Type B pancreatic cell (in vitro differentiated cells): ENCODE measurements around the gene SH3BP5. TPM values are rescaled to one million over a fixed set of nuclear protein-coding genes. Genes with fewer than 3 reads are reported as not detected.

Source experiments
- DNase-seq: peaks from one replicate; pipeline ENCODE4 v3.0.0; 2021; ENCODE audit warnings: mixed read lengths; ENCODE audit not compliant: unreplicated experiment; ENCODE audit errors: extremely low spot score
- H3K27ac Mint-ChIP-seq: 2 replicates; pipeline ENCODE4 v1.8.0; 2021; ENCODE audit warnings: mild to moderate bottlenecking, mixed read lengths
- H3K27me3 Mint-ChIP-seq: 2 replicates; pipeline ENCODE4 v1.8.0; 2021; ENCODE audit warnings: mixed read lengths
- H3K36me3 Mint-ChIP-seq: 2 replicates; pipeline ENCODE4 v1.8.0; 2021; ENCODE audit warnings: mixed read lengths
- H3K4me1 Mint-ChIP-seq: one replicate; pipeline ENCODE4 v1.8.0; 2021; ENCODE audit warnings: mixed read lengths; ENCODE audit not compliant: unreplicated experiment
- H3K4me3 Mint-ChIP-seq: 2 replicates; pipeline ENCODE4 v1.8.0; 2021; ENCODE audit warnings: mild to moderate bottlenecking, mixed read lengths
- H3K9me3 Mint-ChIP-seq: 2 replicates; pipeline ENCODE4 v1.8.0; 2021; ENCODE audit warnings: mixed read lengths
- CTCF ChIP-seq: fragments of 200-600 bp; sonication (generic); conservative IDR thresholded peaks from 2 replicates; pipeline ENCODE4 v1.5.0; 2021; ENCODE audit warnings: antibody characterized with exemption, mild to moderate bottlenecking
- long read RNA-seq: library from polyadenylated mRNA; unstranded; transcript quantifications from one replicate; pipeline ENCODE4 v2.0.0, GENCODE V29; 2020
- total RNA-seq: library from RNA; stranded (reverse); gene quantifications from 2 replicates; pipeline ENCODE4 v1.2.1, GENCODE V29; 2021; ENCODE audit warnings: low replicate concordance

Gene SH3BP5
- total RNA-seq = 31.2 and 33.4 TPM in 2 replicates
- long read RNA-seq, partial matches to known transcripts = 2 of 6 reads
- long read RNA-seq, other reads (novel, unspliced or antisense) = 3 of 6 reads

- Mint-ChIP-seq H3K27me3 (peaks cover 2% of the 10 kb centered on the region), H3K4me3 (peak within 1 kb of the TSS; percentile 97), H3K27ac (peak within 1 kb of the TSS; percentile 90), H3K9me3 (no peaks in the 10 kb centered on the region), H3K36me3 (peaks cover 2% of the 10 kb centered on the region), H3K4me1 (peaks cover 42% of the 10 kb centered on the region)
- TF ChIP-seq CTCF = peak; percentile 76
- peak; percentile 84 for DNase-seq
Observed at GRCh38 chr3:15332405-15333098, at the start of gene SH3BP5. Gene SH3BP5 (minus strand): TSS chr3:15332586. CDS start chr3:15332408, 178 bp downstream.

GRCh38 chr3:15380980-15381890, 48.8 kb upstream of the SH3BP5 start:
- DNase-seq = no peak
- peaks cover 7% of the 10 kb centered on the region for H3K4me1 Mint-ChIP-seq
- no peaks in the 10 kb centered on the region for H3K9me3 Mint-ChIP-seq
- no peak for TF ChIP-seq CTCF
- no peaks in the 10 kb centered on the region for H3K27me3 Mint-ChIP-seq
- no peak overlapping the region for H3K4me3 Mint-ChIP-seq
- peaks cover 3% of the 10 kb centered on the region for H3K36me3 Mint-ChIP-seq
- H3K27ac Mint-ChIP-seq = no peak overlapping the region

GRCh38 chr3:15377961-15378791, 45.8 kb upstream of the SH3BP5 start:
- TF ChIP-seq CTCF = peak; percentile 96
- peak; percentile 86 for DNase-seq
- Mint-ChIP-seq H3K4me3 (peak overlapping the region; percentile 57), H3K36me3 (no peaks in the 10 kb centered on the region), H3K9me3 (no peaks in the 10 kb centered on the region), H3K27ac (peak overlapping the region; percentile 77), H3K4me1 (peaks cover 7% of the 10 kb centered on the region), H3K27me3 (no peaks in the 10 kb centered on the region)

- Mint-ChIP-seq H3K9me3 (no peaks in the 10 kb centered on the region), H3K27ac (no peak overlapping the region), H3K27me3 (no peaks in the 10 kb centered on the region), H3K4me1 (peaks cover 7% of the 10 kb centered on the region), H3K4me3 (no peak overlapping the region), H3K36me3 (no peaks in the 10 kb centered on the region)
- DNase-seq = no peak
- TF ChIP-seq CTCF = no peak
Observed at GRCh38 chr3:15375461-15376000, 43.1 kb upstream of the SH3BP5 start.

GRCh38 chr3:15372918-15373317, 40.5 kb upstream of the SH3BP5 start:
- no peaks in the 10 kb centered on the region for H3K36me3 Mint-ChIP-seq
- no peaks in the 10 kb centered on the region for H3K9me3 Mint-ChIP-seq
- H3K27me3 Mint-ChIP-seq = no peaks in the 10 kb centered on the region
- DNase-seq = no peak
- no peak overlapping the region for H3K27ac Mint-ChIP-seq
- peaks cover 2% of the 10 kb centered on the region for H3K4me1 Mint-ChIP-seq
- TF ChIP-seq CTCF = no peak
- no peak overlapping the region for H3K4me3 Mint-ChIP-seq
